GM19099 (cell line): ENCODE data around the gene RBP3.

ENCODE experiments used
- POLR2A ChIP-seq: IDR thresholded peaks from 3 replicates; pipeline ENCODE4 v1.6.1; 2011; ENCODE audit warnings: low read depth; ENCODE audit not compliant: insufficient read length; ENCODE audit errors: extremely low read depth

The RBP3 gene

GRCh38 chr10:47381427-47382379, 33.5 kb downstream of the RBP3 start:
- TF ChIP-seq POLR2A, result no peak

GRCh38 chr10:47383261-47384147, 35.3 kb downstream of the RBP3 start:
- no peak for TF ChIP-seq POLR2A

- no peak for TF ChIP-seq POLR2A
Observed at GRCh38 chr10:47384148-47384921, 36.2 kb downstream of the RBP3 start, which contains the start of gene ZNF488. Gene ZNF488, minus strand, starts transcription at chr10:47384293. Its CDS starts 15,464 bp downstream, at chr10:47368829.

GRCh38 chr10:47388879-47389278, 40.7 kb downstream of the RBP3 start:
- TF ChIP-seq POLR2A, result no peak

- TF ChIP-seq POLR2A, result no peak
Observed at GRCh38 chr10:47389619-47390018, 41.5 kb downstream of the RBP3 start.

- TF ChIP-seq POLR2A, result no peak
Observed at GRCh38 chr10:47396311-47396717, 48.2 kb downstream of the RBP3 start.

GRCh38 chr10:47397256-47397655, 49.1 kb downstream of the RBP3 start:
- no peak for TF ChIP-seq POLR2A

- no peak for TF ChIP-seq POLR2A
Observed at GRCh38 chr10:47400251-47400650, 52.1 kb downstream of the RBP3 start.

GRCh38 chr10:47400786-47401185, 52.6 kb downstream of the RBP3 start:
- no peak for TF ChIP-seq POLR2A

- no peak for TF ChIP-seq POLR2A
Observed at GRCh38 chr10:47401210-47401609, 53.0 kb downstream of the RBP3 start.

- no peak for TF ChIP-seq POLR2A
Observed at GRCh38 chr10:47401874-47402640, 53.9 kb downstream of the RBP3 start.

GRCh38 chr10:47402641-47403301, 54.6 kb downstream of the RBP3 start:
- no peak for TF ChIP-seq POLR2A
